Measurements from ENCODE around the gene TNFSF9.

- TF ChIP-seq POLR2A (IDR thresholded peaks at IDR 0.05) (no peak), CTCF (IDR thresholded peaks at IDR 0.05) (no peak)
Observed at GRCh38 chr19:6518145-6518911, 12.5 kb upstream of the TNFSF9 start.

Measured in esophagus squamous epithelium (tissue), 4 donors.